Measurements from ENCODE around the gene UBE3B. TPM values are rescaled to one million over a fixed set of nuclear protein-coding genes. Genes with fewer than 3 reads are reported as not detected.
"Not testable (repeated sequence)": the region's sequence is repeated elsewhere in the genome, so short reads cannot be mapped to it uniquely, and the experiment has no call there.

Gene UBE3B
- total RNA-seq, 1 donor from 2014 or later: 32.2 TPM

DNA sequence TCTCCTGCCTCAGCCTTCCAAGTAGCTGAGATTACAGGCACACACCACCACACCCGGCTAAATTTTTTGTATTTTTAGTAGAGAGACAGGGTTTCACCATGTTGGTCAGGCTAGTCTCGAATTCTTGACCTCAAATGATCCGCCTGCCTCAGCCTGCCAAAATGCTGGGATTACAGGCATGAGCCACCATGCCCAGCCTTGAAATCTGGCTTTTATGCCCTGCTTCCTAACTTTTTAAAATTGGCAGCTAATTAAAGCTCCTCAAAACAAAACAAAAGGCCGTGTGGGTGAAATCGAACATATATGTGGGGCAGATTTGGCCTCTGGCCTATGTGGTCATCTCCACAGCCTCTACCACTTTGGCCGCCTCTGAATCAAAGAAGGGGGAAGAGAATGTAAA is 38.3 kb upstream of the UBE3B start:
- no peaks in the 10 kb centered on the region for H3K4me1 ChIP-seq
- intact Hi-C loops (cut with DNase I): no loop called here
- H3K27ac ChIP-seq: no peak overlapping the region

DNA sequence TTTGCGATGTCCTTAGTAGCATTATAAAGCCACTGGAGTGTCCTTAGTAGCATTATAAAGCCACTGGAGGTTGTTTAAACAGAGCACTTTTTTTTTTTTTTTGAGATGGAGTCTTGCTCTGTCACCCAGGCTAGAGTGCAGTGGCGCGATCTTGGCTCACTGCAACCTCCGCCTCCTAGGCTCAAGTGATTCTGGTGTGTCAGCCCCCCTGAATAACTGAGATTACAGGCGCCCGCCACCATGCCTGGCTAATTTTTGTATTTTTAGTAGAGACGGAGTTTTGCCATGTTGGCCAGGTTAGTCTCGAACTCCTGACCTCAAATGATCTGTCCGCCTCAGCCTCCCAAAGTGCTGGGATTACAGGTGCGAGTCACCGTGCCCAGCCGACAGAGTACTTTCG is 37.5 kb upstream of the UBE3B start:
- H3K27me3 ChIP-seq; H3K27ac ChIP-seq; H3K36me3 ChIP-seq; H3K4me1 ChIP-seq; intact Hi-C loops (cut with DNase I); DNase-seq (ENCODE audit: extremely low spot score in 2 of 2); H3K4me3 ChIP-seq; H3K9me3 ChIP-seq: not testable (repeated sequence)

More for the DNA sequence above, 38.3 kb upstream of the UBE3B start:
- TF ChIP-seq POLR2AphosphoS5 (IDR thresholded peaks at IDR 0.05; ENCODE audit: insufficient read depth in 1 of 2, low read depth in 1 of 2): no peak
- TF ChIP-seq, protein P1, sequence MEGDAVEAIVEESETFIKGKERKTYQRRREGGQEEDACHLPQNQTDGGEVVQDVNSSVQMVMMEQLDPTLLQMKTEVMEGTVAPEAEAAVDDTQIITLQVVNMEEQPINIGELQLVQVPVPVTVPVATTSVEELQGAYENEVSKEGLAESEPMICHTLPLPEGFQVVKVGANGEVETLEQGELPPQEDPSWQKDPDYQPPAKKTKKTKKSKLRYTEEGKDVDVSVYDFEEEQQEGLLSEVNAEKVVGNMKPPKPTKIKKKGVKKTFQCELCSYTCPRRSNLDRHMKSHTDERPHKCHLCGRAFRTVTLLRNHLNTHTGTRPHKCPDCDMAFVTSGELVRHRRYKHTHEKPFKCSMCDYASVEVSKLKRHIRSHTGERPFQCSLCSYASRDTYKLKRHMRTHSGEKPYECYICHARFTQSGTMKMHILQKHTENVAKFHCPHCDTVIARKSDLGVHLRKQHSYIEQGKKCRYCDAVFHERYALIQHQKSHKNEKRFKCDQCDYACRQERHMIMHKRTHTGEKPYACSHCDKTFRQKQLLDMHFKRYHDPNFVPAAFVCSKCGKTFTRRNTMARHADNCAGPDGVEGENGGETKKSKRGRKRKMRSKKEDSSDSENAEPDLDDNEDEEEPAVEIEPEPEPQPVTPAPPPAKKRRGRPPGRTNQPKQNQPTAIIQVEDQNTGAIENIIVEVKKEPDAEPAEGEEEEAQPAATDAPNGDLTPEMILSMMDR (IDR thresholded peaks at IDR 0.05): no peak
- no peak for TF ChIP-seq POLR2A (IDR thresholded peaks at IDR 0.05)
- Histone ChIP-seq H3K27me3 (no peaks in the 10 kb centered on the region), H3K36me3 (no peaks in the 10 kb centered on the region), H3K9me3 (no peaks in the 10 kb centered on the region), H3K4me3 (no peak overlapping the region)
- no peak for DNase-seq (ENCODE audit: extremely low spot score in 2 of 2)

DNA sequence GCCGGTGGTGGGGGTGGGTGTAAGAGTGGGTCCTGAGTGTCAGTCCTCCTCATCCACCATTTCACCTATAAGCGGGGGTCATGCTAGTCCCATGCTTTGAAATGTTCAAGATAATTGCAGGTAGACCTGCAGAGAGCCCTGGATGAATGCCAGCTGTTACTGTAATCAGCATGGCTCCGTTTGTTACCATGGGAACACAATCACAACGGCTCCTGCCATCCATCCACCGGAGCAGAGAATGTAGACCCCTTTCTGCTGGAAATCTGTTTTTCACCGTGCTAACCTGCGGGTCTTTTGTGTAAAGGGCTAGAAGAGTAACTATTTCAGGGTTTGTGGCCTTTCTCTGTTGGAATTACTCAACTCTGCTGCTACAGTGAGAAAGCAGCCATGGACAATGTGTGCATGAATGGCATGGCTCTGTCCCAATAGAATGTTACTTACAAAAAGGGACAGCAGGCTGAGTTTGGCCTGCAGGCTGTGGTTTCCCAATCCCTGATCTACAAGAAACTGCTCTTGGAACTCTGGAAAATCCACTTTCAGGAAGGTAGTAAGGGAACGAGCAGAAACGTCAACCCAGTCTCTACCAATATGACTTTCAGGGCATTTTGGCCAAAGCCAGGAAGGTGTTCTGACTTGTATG is 36.5 kb upstream of the UBE3B start:
- Histone ChIP-seq H3K27me3 (no peaks in the 10 kb centered on the region), H3K27ac (no peak overlapping the region), H3K4me1 (peaks cover 16% of the 10 kb centered on the region), H3K4me3 (no peak overlapping the region), H3K36me3 (no peaks in the 10 kb centered on the region), H3K9me3 (no peaks in the 10 kb centered on the region)
- TF ChIP-seq, protein P1 (IDR thresholded peaks at IDR 0.05): no peak
- TF ChIP-seq POLR2A (IDR thresholded peaks at IDR 0.05) (no peak), POLR2AphosphoS5 (IDR thresholded peaks at IDR 0.05; ENCODE audit: insufficient read depth in 1 of 2, low read depth in 1 of 2) (no peak)
- intact Hi-C loops (cut with DNase I): no loop called here
- DNase-seq (ENCODE audit: extremely low spot score in 2 of 2): no peak

DNA sequence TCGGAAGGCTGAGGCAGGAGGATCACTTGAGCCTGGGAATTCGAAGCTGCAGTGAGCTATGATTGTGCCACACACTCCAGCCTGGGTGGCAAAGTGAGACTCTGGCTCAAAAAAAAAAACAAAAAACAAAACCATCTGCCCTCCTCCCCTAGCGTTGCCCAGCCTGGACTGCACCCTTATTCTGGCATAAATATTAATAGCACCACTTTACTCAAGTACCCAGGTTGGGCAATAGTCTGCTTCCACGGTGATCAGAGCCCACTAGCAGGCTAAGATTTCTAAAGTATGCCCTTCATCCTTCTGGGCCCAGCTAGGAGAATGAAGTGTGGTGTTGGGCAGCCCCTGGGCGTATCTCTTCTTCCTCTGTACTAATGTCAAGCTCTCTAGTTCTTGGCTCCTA is 33.6 kb upstream of the UBE3B start:
- no peaks in the 10 kb centered on the region for H3K9me3 ChIP-seq
- intact Hi-C loops (cut with DNase I): no loop called here
- no peak overlapping the region for H3K4me3 ChIP-seq
- no peaks in the 10 kb centered on the region for H3K27me3 ChIP-seq
- TF ChIP-seq POLR2AphosphoS5 (IDR thresholded peaks at IDR 0.05; ENCODE audit: insufficient read depth in 1 of 2, low read depth in 1 of 2): no peak
- TF ChIP-seq, protein P1 (IDR thresholded peaks at IDR 0.05): no peak
- no peak for DNase-seq (ENCODE audit: extremely low spot score in 2 of 2)
- peak overlapping the region; percentile 57 for H3K27ac ChIP-seq
- peaks cover 18% of the 10 kb centered on the region for H3K4me1 ChIP-seq
- H3K36me3 ChIP-seq: peaks cover 0 to 14% of the 10 kb centered on the region in 2 donors

DNA sequence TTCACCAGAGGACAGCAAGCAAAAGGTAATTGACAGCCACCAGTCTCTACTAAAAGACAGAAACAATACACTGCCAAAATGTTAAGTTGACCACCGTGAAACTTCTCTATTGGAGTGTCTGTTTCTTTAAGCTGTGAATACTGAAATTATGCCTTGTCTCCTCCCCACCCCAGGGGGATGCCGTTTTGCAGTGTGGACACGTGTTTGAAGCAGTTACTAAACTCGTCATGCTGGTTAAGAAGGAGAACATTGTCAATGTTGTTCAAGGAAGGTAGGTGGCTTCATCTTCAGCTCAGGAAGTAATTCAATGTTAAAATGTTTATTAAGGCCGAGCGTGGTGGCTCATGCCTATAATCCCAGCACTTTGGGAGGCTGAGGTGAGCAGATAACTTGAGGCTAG is 33.2 kb upstream of the UBE3B start:
- Histone ChIP-seq H3K9me3 (no peaks in the 10 kb centered on the region), H3K36me3 (peaks cover 0 to 14% of the 10 kb centered on the region in 2 donors), H3K4me1 (peaks cover 23% of the 10 kb centered on the region), H3K4me3 (no peak overlapping the region), H3K27me3 (no peaks in the 10 kb centered on the region), H3K27ac (peak overlapping the region; percentile 57)
- no peak for TF ChIP-seq POLR2AphosphoS5 (IDR thresholded peaks at IDR 0.05; ENCODE audit: insufficient read depth in 1 of 2, low read depth in 1 of 2)
- no peak for DNase-seq (ENCODE audit: extremely low spot score in 2 of 2)
- intact Hi-C loops (cut with DNase I): no loop called here

DNA sequence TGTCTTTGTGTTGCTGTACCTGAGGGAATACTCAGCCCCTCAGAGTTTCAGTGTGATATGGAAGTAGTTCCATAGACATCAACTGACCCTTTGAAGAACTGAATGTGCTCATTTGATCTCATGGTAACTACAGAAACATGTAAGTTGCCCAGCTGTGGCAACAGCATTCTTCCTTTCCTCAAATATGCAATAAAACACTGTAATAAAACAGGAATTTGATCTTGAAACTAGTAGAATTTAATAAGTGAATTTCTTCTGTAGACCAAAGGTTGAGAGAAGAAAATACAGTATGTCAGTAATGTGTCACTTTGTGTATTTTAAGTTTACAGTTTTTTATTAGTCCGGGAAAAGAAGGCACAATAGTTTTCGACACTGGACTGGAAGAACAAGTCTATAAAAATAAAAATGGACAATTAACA is 32.2 kb upstream of the UBE3B start:
- DNase-seq (ENCODE audit: extremely low spot score in 2 of 2): no peak
- Histone ChIP-seq H3K9me3 (no peaks in the 10 kb centered on the region), H3K27ac (peak overlapping the region; percentile 57), H3K4me3 (no peak overlapping the region), H3K27me3 (no peaks in the 10 kb centered on the region), H3K4me1 (peaks cover 32% of the 10 kb centered on the region), H3K36me3 (peaks cover 0 to 14% of the 10 kb centered on the region in 2 donors)
- TF ChIP-seq, protein P1 (IDR thresholded peaks at IDR 0.05): no peak
- no peak for TF ChIP-seq POLR2A (IDR thresholded peaks at IDR 0.05)
- TF ChIP-seq POLR2AphosphoS5 (IDR thresholded peaks at IDR 0.05; ENCODE audit: insufficient read depth in 1 of 2, low read depth in 1 of 2): no peak
- intact Hi-C loops (cut with DNase I): no loop called here
